ENCODE results near the gene PRLHR. TPM values are rescaled to one million over a fixed set of nuclear protein-coding genes. Genes with fewer than 3 reads are reported as not detected.

PRLHR gene
- total RNA-seq, 2 experiments from 2014 or later: not detected

DNA sequence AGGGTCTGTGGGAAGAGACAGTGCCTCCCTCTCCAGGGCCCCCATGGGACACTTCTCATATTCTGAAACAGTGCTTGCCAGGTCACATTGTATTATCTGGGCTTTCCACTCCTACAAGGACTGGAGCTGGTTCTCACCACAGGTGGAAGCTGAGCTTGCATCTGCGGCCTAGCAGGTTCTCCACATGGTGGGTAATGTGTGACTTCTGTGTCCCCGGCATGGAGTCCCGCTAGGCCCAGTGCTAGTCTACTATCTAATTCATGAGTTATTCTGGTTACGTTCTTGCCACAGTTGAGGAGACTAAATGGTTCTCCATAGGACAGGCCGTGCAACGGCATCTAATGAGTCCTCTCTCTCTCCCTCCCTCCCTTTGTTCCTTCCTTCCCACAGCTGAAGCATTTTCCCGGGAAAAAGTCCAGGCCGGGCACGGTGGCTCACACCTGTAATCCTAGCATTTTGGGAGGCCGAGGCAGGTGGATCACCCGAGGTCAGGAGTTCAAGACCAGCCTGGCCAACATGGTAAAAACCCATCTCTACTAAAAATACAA, 27.7 kb downstream of the PRLHR start:
- CTCF ChIA-PET: interaction anchor here (0.6 to 2.2 kb wide), 8 partner anchors 13 to 197 kb away, joined by 3 to 18 read pairs (median 4); no protein-coding TSS in a partner anchor
- POLR2A ChIA-PET: no interaction called here

GRCh38 chr10:118566911-118567310, 28.5 kb downstream of the PRLHR start:
- ChIA-PET CTCF (interaction anchor here (1.6 kb wide), 1 partner anchor 12 kb away, joined by 4 read pairs; no protein-coding TSS in a partner anchor), POLR2A (no interaction called here)

DNA sequence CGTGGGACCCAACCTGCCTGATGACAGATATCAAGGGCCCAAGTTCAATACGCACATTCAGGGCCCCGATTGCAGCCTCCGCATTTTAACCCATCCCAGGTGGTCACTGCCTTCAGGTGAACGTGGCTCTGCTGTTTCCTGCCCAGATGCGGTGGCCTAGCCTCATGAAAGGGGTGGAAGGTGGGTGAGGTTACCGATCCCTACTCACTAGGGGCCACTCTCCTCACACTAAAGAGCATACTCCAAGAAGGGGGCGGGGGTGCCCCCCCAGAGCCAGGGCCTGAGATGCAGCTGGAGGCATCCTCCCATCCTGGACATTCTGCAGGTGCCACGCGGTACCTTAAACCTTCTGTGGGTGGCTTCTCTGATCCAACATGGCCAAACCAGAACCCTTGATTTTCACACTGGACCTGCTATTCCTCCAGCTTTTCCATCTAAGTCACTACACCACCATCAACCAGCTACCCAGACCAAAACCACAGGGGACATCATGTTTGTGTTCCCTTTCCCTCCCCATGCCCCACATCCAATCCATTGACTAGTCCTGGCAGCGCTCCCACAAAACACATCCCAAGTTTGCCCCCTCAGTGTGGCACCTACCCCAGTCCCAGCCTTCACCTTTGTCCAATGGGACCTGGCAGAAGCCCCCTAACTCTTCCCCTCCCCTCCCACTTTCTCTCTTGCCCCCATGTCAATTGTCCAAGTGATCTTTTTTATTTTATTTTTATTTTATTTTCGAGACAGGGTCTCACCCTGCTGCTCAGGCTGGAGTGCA, 30.0 kb downstream of the PRLHR start:
- ChIA-PET CTCF (no interaction called here), POLR2A (no interaction called here)

DNA sequence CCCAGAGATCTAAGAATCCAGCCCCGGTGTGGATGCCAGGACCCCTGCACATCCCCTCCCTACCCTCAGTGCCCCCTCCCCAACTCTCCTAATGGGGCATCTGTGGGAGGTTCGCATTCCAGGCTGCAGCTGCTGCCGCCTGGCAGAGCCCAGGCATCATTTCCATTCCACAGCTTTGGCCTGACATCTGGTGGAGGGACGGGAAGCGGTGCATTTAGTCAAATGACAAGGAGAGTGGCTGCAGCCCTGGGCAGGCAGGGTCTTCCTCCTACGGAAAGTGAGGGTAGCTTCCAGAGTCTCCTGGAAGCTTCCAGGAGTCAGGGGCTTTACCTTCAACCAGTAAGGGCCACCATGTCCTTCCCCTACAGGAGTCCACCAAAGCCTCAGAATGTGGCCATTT, 30.8 kb downstream of the PRLHR start:
- POLR2A ChIA-PET: interaction anchor here (0.5 kb wide), 1 partner anchor 925 kb away, joined by 3 read pairs; no protein-coding TSS in a partner anchor
- CTCF ChIA-PET: no interaction called here

DNA sequence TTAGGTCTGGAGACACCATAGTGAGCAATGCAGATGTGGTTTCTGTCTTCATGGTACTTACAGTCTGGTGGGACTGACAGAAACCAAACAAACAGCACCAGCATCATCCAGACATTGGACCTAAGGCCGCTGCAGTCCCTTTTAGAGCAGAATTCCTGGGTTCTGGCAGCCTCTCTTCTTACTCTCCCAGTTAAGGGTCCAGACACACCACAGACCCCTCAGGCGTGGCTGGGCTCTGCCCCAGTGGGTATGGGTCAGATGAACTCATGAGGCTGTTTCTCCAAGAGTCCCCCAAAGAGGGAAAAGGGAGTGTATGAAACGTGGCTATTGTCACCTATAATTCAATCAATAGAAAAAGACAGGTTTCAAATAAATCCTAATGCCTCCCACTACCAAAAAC, 31.3 kb downstream of the PRLHR start:
- CTCF ChIA-PET: no interaction called here

GRCh38 chr10:118563373-118563890, 32.0 kb downstream of the PRLHR start:
- ChIA-PET POLR2A (no interaction called here), CTCF (no interaction called here)

More for the DNA sequence above, 31.3 kb downstream of the PRLHR start:
- POLR2A ChIA-PET: interaction anchor here (0.5 kb wide), 1 partner anchor 926 kb away, joined by 3 read pairs; no protein-coding TSS in a partner anchor

DNA sequence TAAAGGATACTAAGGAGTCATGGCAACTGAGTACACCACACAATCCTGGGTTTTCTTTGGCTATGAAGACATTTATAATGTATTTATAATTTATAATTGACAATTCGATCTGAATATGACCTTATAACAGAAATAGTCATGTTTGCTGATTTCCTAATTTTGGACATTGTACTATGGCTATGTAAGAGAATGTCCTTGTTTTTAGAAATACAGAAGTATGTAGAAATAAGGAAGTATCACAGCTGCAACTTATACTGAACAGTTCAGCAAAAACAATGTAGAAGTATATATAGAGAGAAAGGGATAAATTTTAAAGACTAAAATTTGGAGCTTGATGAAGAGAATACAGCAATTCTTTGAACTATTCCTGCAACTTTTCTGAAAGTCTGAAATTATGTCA, 32.6 kb downstream of the PRLHR start:
- CTCF ChIA-PET: no interaction called here

GRCh38 chr10:118557946-118558345, 37.5 kb downstream of the PRLHR start:
- CTCF ChIA-PET: no interaction called here

More for the DNA sequence above, 32.6 kb downstream of the PRLHR start:
- POLR2A ChIA-PET: no interaction called here

DNA sequence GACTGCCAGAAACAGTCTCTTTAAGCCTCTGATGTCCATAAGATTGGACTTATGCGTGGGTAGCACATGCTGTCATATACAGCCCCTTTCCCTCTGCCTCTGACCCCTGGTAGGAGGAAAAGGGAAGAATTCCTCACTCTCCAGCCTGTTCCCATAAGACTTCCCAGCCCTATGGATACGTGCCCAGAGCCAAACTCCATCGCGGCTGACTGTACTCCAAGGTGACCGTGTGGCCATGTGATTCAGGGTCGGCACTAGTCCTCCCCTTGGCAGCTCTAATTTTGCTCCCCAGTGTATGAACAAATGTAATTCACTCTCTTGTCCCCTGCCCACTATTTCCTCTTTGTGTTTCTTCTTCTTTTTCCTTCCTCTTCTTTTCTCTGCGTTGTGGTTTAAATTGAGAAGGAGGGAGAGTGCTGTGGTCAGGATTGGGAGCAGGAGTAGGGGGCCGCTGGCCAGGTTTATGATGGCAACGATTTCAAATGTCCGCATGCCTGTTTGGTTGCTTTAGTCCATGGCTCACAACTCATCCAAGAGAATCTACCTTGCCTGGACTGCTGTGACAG, 43.8 kb downstream of the PRLHR start:
- ChIA-PET CTCF (no interaction called here), POLR2A (no interaction called here)

More at GRCh38 chr10:118557946-118558345, 37.5 kb downstream of the PRLHR start:
- POLR2A ChIA-PET: no interaction called here

GRCh38 chr10:118547282-118547681, 48.2 kb downstream of the PRLHR start:
- CTCF ChIA-PET: no interaction called here

DNA sequence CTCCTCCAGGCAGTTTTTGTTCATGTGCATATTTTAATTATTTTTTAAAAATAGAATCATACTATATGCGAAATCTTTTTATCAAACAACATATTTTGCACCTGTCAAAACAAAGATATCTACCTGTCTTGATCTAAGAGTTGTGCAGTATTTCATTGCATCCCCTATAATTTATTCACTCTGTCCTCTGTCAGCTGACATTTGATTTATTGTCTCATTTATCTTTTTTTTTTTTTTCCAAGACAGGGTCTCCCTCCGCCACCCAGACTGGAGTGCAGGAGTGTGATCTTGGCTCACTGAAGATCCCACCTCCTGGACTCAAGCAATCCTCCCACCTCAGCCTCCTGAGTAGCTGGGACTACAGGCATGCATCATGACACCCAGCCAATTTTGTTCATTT, 49.0 kb downstream of the PRLHR start:
- ChIA-PET CTCF (no interaction called here), POLR2A (no interaction called here)

More at GRCh38 chr10:118547282-118547681, 48.2 kb downstream of the PRLHR start:
- POLR2A ChIA-PET: no interaction called here

DNA sequence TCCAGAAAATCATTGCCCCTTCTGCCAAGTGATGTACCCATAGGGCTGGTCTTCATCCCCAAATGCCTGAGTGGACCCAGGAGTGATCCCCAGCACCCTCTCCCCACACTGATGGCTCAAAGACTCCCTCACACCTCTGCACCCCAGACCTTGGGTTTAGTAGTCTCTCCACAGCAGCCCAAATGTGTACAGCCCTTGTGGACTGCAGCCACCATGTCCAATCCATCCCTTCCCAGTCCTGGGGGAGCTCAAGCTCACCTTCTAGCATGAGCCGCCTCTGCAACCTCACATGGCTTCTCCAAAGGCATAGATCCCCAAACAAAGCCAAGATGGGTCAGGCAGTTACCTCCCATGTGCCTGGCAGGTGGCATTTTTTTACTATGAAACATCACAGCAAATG, 50.1 kb downstream of the PRLHR start:
- CTCF ChIA-PET: no interaction called here
- POLR2A ChIA-PET: no interaction called here

- ChIA-PET CTCF (interaction anchor here (0.9 kb wide), 1 partner anchor 23 kb away, joined by 3 read pairs; no protein-coding TSS in a partner anchor), POLR2A (no interaction called here)
Measured at GRCh38 chr10:118544401-118544948, 51.0 kb downstream of the PRLHR start.

DNA sequence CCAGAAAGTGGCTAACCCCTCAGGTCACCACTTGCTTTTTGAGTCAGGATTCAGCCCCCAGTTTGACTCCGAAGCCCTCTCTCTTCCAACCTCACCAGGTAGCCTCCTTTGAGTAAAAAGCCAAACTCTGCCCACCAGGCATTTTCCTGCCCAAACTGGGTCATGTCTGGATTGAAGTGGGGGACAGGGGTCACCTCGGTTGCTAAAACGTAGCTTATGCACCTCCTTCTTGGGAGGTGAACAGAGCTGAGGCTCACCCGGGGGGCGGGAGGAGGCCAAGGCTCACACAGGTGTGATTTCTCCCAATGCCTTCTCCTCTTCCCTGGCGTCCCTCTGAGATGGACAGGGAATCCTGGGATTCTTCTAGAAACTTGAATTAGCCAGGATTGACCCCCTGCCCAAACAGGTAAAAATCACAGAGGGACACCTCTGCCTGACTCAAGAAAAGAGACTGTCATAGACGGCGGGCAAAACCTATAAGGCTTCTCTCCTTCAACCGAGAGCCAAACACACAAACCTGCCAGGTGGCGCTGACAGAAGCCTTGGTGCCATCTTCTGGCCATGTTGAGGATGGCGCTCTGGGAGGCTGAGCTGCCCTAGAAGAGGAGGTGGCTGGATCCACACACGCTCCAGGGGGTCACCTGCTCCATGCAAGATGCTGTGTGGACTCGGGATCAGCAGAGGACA, 51.6 kb downstream of the PRLHR start:
- CTCF ChIA-PET: interaction anchor here (0.9 kb wide), 1 partner anchor 24 kb away, joined by 3 read pairs; no protein-coding TSS in a partner anchor
- POLR2A ChIA-PET: no interaction called here

DNA sequence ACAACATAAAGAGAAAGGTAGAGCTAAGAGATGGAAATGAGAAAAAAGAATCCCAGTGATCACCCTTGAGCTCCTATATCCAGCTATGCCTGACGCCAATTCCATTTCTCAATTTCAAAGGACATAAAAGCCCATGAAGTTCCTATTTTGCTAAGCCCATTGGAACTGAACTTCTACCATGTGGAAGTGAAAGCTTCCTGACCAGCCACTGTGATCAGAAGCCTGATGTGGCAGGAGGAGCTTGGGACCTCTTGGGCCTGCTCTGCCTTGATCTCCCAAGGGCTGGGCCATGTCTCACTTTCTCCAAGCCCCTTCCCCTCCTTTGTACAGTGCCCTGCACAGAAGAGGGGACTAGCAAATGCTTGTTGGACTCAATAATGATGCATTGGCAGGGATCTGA, 52.7 kb downstream of the PRLHR start:
- CTCF ChIA-PET: interaction anchor here (0.6 kb wide), 1 partner anchor 26 kb away, joined by 3 read pairs; no protein-coding TSS in a partner anchor
- POLR2A ChIA-PET: no interaction called here

DNA sequence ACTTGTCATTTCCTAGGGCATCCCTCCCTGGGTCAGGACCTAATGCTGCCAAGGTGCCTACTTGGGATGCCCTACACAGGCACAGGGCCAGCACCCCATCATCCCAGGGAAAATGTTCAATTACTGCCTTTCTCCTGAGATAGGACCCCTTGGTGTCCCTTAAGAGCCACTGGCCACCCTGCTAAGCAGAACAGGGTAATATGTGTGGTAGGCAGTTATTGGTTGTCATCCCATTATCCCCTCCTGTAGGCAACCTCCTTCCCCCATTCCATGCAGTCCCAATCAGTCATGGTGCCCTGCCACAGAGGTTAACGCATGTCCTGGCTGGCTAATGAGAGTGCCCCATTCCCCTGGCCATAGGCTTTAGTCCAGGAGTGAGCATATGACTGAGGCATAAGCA, 53.2 kb downstream of the PRLHR start:
- POLR2A ChIA-PET: no interaction called here
- CTCF ChIA-PET: no interaction called here

- ChIA-PET CTCF (interaction anchor here (1.6 kb wide), 1 partner anchor 83 kb away, joined by 3 read pairs; no protein-coding TSS in a partner anchor), POLR2A (no interaction called here)
Measured at GRCh38 chr10:118541718-118542117, 53.7 kb downstream of the PRLHR start.
